LNCAP (cell line): ENCODE measurements around the gene CASD1.

ENCODE experiments used
- CTCF ChIP-seq: fragments of 450-650 bp; IDR thresholded peaks from 2 replicates; pipeline ENCODE4 v1.5.1; 2017; ENCODE audit warnings: mild to moderate bottlenecking

The CASD1 gene

DNA sequence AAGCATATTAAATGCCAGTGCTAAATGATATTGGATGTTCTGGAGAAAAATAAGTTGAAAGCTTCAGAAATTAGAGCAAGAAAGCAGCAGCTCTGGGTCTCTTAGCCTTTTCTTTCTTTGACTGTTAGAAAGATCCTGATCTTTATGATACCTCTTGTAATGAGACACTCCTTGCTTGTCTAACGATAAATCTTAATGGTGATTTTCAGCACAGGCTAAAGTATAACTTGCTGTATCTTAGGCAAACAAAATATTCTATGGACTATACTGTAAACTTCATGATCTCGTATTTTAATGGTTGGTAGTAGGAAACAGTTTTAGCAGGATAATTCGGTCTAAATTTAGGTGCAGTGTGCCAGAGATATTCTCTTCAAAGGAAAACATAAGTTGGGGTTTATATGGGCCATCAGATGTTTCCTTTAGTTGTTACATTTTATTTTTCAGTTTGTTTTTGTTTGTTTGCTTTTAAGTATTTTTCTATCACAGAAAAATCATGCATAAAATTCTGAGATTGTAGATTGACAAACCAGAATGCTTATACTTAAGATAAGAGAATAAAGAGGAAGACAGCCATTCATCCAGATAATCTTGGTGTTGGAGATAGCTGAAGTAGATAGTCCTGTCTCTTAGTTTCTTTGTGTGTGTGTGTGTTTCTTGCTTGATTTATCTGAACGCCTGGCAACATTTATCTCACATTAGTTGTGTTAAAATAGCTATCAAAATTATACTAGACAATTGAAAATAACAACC, 4.7 kb downstream of the CASD1 start:
- no peak for TF ChIP-seq CTCF

DNA sequence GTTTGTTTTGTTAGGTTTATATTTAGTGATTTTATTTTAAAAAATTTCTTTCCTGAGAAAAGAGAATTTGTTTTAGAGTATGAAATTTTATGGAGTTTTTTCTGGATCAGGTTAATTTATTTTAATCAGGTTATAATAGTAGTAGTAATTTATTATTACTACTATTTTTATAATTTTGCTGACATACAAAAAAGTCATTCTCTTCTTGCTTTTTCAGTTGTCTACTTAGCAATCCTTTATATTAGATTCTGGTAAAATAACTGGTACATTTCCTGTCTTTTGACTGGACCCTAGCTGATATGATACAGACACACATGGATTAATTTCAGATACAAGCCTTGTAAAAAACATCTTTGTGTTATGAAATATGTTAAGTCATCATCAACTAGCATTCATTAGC, 5.3 kb downstream of the CASD1 start:
- TF ChIP-seq CTCF, result no peak

DNA sequence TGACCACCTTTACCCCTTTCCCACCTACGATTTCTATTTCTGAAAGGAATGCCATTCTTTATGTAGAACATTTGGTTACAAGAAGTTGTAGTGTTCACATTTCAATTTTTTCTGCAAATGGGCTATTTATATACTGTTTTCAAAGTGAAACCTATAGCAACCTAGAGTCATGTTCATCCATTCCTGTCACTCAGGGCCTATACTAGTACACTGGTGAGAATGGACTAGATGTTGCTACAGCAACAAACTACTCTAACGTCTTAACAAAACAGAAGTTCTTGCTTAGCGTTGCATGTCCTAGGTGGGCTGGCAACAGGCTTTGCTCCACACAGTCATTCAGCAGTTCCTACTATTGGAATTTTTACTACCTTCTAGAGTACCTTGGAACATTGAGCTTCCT, 16.3 kb downstream of the CASD1 start:
- TF ChIP-seq CTCF, result no peak

- TF ChIP-seq CTCF, result no peak
Measured at GRCh38 chr7:94529516-94529915, 19.9 kb downstream of the CASD1 start.

GRCh38 chr7:94530109-94530508, 20.5 kb downstream of the CASD1 start:
- no peak for TF ChIP-seq CTCF

- no peak for TF ChIP-seq CTCF
Measured at GRCh38 chr7:94532676-94533075, 23.1 kb downstream of the CASD1 start.

DNA sequence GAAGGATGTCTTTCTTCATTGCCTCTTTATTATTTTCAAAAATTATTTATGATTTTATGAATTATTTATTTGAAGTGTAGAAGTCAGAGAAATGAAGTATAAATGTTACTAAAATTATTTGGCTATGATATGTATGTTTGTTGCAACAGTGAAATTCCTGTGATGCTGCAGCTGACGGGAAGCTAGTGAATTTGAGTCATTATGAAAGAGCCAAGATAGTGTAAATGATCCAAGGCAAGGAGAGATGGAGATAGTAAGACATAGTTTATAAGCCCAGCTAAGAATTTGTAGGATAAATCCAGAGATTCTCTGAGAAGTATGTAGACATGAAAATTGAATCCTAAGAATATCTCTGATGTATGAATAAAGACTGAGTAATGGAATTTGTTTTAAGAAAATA, 30.8 kb downstream of the CASD1 start:
- TF ChIP-seq CTCF, result no peak

GRCh38 chr7:94547126-94547525, 37.5 kb downstream of the CASD1 start:
- TF ChIP-seq CTCF, result no peak
